Karpas-422 (cell line): ENCODE data around the gene PI4KB. TPM values are rescaled to one million over a fixed set of nuclear protein-coding genes. Genes with fewer than 3 reads are reported as not detected.
A peak's percentile ranks its signal among the peaks of the same experiment; 100 is the strongest.

Experiments used
- DNase-seq: peaks from one replicate; pipeline ENCODE4 v3.0.0-alpha.2; 2015
- H2AFZ ChIP-seq: fragments of 200-600 bp; sonication (generic); 2 replicates; pipeline ENCODE4 v1.6.1; 2014; ENCODE audit warnings: antibody characterized with exemption, low read length, mixed read lengths
- H3K27ac ChIP-seq: fragments of 200-600 bp; sonication (generic); 2 replicates; pipeline ENCODE4 v1.5.1; 2014; ENCODE audit warnings: mild to moderate bottlenecking, low read length, moderate library complexity
- H3K27me3 ChIP-seq: fragments of 200-600 bp; sonication (generic); 2 replicates; pipeline ENCODE4 v1.6.1; 2014; ENCODE audit warnings: low read length, mixed read lengths
- H3K36me3 ChIP-seq: fragments of 200-600 bp; sonication (generic); 2 replicates; pipeline ENCODE4 v1.6.1; 2014; ENCODE audit warnings: low read length, mixed read lengths; ENCODE audit not compliant: insufficient read depth
- H3K4me1 ChIP-seq: fragments of 200-600 bp; sonication (generic); 2 replicates; pipeline ENCODE4 v1.6.1; 2014; ENCODE audit warnings: mild to moderate bottlenecking, low read length, mixed read lengths
- H3K4me2 ChIP-seq: fragments of 200-600 bp; sonication (generic); 2 replicates; pipeline ENCODE4 v1.6.1; 2014; ENCODE audit warnings: low read length, low read depth, mild to moderate bottlenecking; ENCODE audit not compliant: poor library complexity, severe bottlenecking
- H3K4me3 ChIP-seq: fragments of 200-600 bp; sonication (generic); 2 replicates; pipeline ENCODE4 v1.5.1; 2014; ENCODE audit warnings: mild to moderate bottlenecking, antibody characterized with exemption, low read length, mixed read lengths
- H3K79me2 ChIP-seq: fragments of 200-600 bp; sonication (generic); 2 replicates; pipeline ENCODE4 v1.6.1; 2014; ENCODE audit warnings: mild to moderate bottlenecking, low read length, mixed read lengths
- H3K9ac ChIP-seq: fragments of 200-600 bp; sonication (generic); 2 replicates; pipeline ENCODE4 v1.6.0; 2014; ENCODE audit warnings: low read length
- H3K9me2 ChIP-seq: fragments of 200-600 bp; sonication (generic), shearing (Covaris generic); replicated peaks from 2 replicates; pipeline ENCODE4 v1.6.0; 2014; ENCODE audit warnings: mild to moderate bottlenecking, low read length, moderate library complexity; ENCODE audit not compliant: insufficient read depth
- H3K9me3 ChIP-seq: fragments of 300-700, 200-600 bp; sonication (generic); 2 replicates; pipeline ENCODE4 v1.6.1; 2014; ENCODE audit warnings: low read length, mixed read lengths
- H4K20me1 ChIP-seq: fragments of 200-600 bp; sonication (generic); 2 replicates; pipeline ENCODE4 v1.6.1; 2014; ENCODE audit warnings: mild to moderate bottlenecking, antibody characterized with exemption, low read length, low read depth; ENCODE audit not compliant: insufficient read depth
- total RNA-seq: library from RNA; depleted of rRNA; stranded (reverse); fragments of >200 nt; shearing (Covaris generic); gene quantifications from 2 replicates; pipeline ENCODE4 v1.2.3, GENCODE V29; 2014; ENCODE audit warnings: low replicate concordance

Gene PI4KB
- total RNA-seq, 1 experiment from 2014 or later: 29.4 TPM

DNA sequence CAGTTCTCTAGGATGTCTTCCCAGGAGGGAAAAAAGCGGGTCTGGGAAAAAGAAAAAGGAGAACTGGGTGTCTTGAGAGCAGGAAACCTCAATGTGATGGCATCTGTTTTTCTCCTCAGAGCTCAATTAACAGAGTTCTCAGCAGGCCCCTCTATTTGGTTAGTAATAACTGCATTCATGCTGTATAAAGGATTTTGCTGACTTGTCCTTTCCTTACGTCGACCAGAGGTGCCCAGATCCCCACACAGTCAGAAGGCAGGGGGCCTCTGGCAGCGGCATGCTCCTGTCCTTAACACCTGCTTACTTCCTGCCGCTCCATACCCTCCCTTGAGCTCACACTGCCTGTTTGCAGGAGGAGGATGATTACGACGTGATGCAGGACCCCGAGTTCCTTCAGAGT is 60.4 kb downstream of the PI4KB start:
- DNase-seq: no peak
- H3K27ac ChIP-seq: no peak overlapping the region
- H3K36me3 ChIP-seq: peaks cover 24% of the 10 kb centered on the region
- H3K9ac ChIP-seq: no peak overlapping the region
- no peaks in the 10 kb centered on the region for H4K20me1 ChIP-seq
- no peaks in the 10 kb centered on the region for H3K9me2 ChIP-seq
- no peaks in the 10 kb centered on the region for H3K27me3 ChIP-seq
- no peak overlapping the region for H3K4me2 ChIP-seq
- no peak overlapping the region for H2AFZ ChIP-seq
- H3K4me3 ChIP-seq: no peak overlapping the region
- no peaks in the 10 kb centered on the region for H3K4me1 ChIP-seq
- H3K79me2 ChIP-seq: peaks cover 4% of the 10 kb centered on the region
- H3K9me3 ChIP-seq: no peaks in the 10 kb centered on the region

DNA sequence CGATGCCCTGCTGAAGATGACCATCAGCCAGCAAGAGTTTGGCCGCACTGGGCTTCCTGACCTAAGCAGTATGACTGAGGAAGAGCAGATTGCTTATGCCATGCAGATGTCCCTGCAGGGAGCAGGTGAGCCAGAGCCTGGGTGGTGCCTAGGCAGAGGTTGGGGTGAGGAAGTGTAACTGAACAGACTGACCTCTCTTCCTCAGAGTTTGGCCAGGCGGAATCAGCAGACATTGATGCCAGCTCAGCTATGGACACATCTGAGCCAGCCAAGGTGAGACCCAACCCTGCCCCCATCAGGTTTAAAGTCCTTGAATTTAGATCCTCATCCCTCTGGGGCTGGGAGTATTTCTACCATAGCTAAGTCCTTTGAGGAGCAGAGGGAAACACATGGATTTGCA is 60.9 kb downstream of the PI4KB start:
- Histone ChIP-seq H3K36me3 (peaks cover 24% of the 10 kb centered on the region), H3K9me3 (no peaks in the 10 kb centered on the region), H3K4me2 (no peak overlapping the region), H3K9ac (no peak overlapping the region), H3K27ac (no peak overlapping the region), H3K27me3 (no peaks in the 10 kb centered on the region), H4K20me1 (no peaks in the 10 kb centered on the region), H3K9me2 (no peaks in the 10 kb centered on the region), H3K4me1 (no peaks in the 10 kb centered on the region), H2AFZ (no peak overlapping the region), H3K79me2 (peaks cover 9% of the 10 kb centered on the region), H3K4me3 (no peak overlapping the region)
- DNase-seq: no peak

DNA sequence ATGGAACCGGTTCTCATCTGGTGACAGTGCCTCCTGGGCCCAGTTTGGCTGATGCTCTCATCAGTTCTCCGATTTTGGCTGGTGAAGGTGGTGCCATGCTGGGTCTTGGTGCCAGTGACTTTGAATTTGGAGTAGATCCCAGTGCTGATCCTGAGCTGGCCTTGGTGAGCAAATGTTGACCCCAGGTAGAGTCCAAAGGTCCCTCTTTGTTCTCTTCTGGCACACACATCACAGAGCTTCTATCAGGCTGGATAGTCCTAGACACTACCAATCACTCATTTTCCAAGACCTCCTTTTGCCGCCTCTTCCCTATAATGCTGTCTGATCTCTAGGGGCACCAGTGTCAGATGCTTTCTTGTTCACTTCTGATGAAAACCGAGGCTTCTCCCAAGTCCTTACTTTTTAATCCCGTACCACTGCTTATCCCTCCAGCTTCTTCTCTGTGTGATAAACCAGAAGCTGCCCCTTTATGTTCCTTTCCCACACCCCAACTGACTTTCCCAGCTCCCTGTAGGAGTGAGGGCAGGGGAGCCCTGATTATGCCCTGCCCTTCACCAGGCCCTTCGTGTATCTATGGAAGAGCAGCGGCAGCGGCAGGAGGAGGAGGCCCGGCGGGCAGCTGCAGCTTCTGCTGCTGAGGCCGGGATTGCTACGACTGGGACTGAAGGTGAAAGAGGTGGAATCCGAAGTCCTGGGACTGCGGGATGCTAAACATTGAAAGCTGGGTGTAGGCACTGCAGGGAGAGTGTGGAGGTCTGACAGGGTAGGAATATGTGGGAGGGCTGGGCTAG is 61.6 kb downstream of the PI4KB start:
- Histone ChIP-seq H3K27me3 (no peaks in the 10 kb centered on the region), H4K20me1 (no peaks in the 10 kb centered on the region), H3K79me2 (peaks cover 11% of the 10 kb centered on the region), H3K36me3 (peaks cover 24% of the 10 kb centered on the region), H2AFZ (no peak overlapping the region), H3K27ac (no peak overlapping the region), H3K9me3 (no peaks in the 10 kb centered on the region), H3K4me3 (no peak overlapping the region), H3K9me2 (no peaks in the 10 kb centered on the region), H3K9ac (no peak overlapping the region), H3K4me1 (no peaks in the 10 kb centered on the region), H3K4me2 (no peak overlapping the region)
- no peak for DNase-seq

DNA sequence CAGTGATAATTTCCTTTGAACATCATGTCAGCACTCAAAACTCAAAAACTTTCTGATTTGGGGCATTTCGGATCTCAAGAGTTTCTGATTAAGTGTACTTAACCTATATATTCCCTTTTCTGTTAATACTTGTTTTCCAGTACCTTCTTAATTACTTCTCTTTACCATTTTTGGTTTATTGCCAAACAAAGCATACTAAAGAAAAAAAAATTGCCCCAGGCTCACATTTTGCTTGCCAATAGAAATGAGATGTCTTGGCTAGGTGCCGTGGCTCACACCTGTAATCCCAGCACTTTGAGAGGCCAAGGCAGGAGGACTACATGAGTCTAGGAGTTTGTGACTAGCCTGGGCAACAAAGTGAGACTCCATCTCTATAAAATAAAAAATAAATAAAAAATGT is 67.9 kb downstream of the PI4KB start:
- Histone ChIP-seq H3K9me3 (no peaks in the 10 kb centered on the region), H3K4me3 (no peak overlapping the region), H3K9me2 (no peaks in the 10 kb centered on the region), H3K4me1 (peaks cover 6% of the 10 kb centered on the region), H3K4me2 (no peak overlapping the region), H3K27ac (no peak overlapping the region), H2AFZ (no peak overlapping the region), H3K36me3 (peaks cover 10% of the 10 kb centered on the region; the same call in 1 of the 2 replicates), H3K79me2 (peaks cover 67% of the 10 kb centered on the region), H4K20me1 (no peaks in the 10 kb centered on the region; the same call in 1 of the 2 replicates), H3K9ac (no peak overlapping the region), H3K27me3 (no peaks in the 10 kb centered on the region)
- no peak for DNase-seq

DNA sequence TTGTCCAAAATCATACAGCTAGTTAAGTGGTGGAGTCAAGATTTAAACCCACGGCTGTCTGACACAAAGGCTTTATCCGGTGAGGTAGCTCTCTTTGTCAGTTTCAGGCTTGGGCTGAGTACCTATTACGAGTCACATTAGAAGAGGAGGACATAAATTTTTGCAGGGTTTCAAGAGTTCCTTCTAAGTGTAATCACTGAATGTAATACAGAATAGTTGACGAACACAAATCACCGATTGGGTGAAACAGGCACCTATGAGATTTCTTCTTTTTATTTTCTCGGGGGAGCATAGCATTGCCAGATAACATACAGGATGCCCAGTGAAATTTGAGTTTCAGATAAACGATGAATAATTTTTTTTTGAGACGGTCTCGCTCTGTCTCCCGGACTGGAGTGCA is 71.8 kb downstream of the PI4KB start:
- peak; percentile 73 for DNase-seq
- peak overlapping the region; percentile 85 for H3K4me3 ChIP-seq
- peak overlapping the region; percentile 86 for H3K4me2 ChIP-seq
- no peaks in the 10 kb centered on the region for H3K27me3 ChIP-seq
- peaks cover 55% of the 10 kb centered on the region for H3K79me2 ChIP-seq
- no peaks in the 10 kb centered on the region for H3K9me2 ChIP-seq
- peak overlapping the region; percentile 73 for H3K27ac ChIP-seq
- no peaks in the 10 kb centered on the region for H3K9me3 ChIP-seq
- no peaks in the 10 kb centered on the region; the same call in 1 of the 2 replicates for H4K20me1 ChIP-seq
- peak overlapping the region; percentile 83 for H3K9ac ChIP-seq
- H3K36me3 ChIP-seq: peaks cover 1% of the 10 kb centered on the region; the same call in 1 of the 2 replicates
- no peak overlapping the region for H2AFZ ChIP-seq
- peaks cover 8% of the 10 kb centered on the region for H3K4me1 ChIP-seq

DNA sequence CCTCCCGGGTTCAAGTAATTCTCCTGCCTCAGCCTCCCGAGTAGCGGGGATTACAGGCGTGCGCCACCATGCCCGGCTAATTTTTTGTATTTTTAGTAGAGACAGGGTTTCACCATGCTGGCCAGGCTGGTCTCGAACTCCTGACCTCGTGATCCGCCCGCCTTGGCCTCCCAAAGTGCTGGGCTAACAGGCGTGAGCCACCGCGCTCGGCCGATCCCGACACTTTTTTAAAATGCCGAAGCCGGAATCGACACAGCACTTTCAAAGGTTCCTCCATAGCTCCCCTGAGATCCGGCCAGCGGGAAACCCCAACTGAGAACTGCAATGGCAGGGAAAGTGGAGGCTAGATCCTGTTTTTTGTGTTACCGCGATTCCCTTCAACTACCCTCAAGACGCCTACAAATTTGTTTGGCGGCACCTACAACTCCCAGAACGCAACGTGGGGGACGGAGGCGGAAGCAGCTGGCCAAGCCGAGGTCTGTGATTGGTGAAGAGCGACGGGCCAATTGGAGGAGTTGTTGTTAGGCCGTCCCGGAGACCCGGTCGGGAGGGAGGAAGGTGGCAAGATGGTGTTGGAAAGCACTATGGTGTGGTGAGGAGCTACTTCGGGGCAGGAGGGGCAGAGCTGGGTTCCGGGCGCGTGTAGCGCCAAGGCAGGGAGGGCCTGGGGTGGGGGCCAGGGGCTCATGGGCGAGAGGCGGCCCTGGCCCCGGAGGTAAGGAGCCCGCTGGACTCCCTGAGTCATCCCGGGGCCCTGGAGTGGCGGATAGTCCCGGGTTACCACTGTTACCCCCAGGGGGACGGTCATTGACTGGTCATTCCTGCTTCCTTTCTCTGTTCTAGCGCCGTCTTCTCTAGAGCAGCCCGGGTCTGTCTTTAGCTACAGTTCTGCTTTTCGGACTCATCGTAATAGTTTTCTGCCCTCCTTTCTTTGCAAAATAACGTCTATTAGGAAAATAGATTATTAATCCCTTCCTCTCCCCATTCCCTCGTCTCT is 72.7 kb downstream of the PI4KB start, which contains the start of gene PSMD4:
Gene PSMD4 (plus strand): TSS at position 518 of the 997 bp plus-strand sequence. CDS start 49 bp downstream, at position 567.
- Histone ChIP-seq H3K4me1 (peaks cover 8% of the 10 kb centered on the region), H2AFZ (peak within 1 kb of the TSS; percentile 68; the same call in 1 of the 2 replicates), H3K79me2 (peaks cover 47% of the 10 kb centered on the region), H3K27me3 (no peaks in the 10 kb centered on the region), H3K36me3 (peaks cover 4% of the 10 kb centered on the region; the same call in 1 of the 2 replicates), H3K4me3 (peak within 1 kb of the TSS; percentile 85), H3K9ac (peak within 1 kb of the TSS; percentile 83), H3K27ac (peak within 1 kb of the TSS; percentile 73), H3K4me2 (peak within 1 kb of the TSS; percentile 86), H3K9me3 (no peaks in the 10 kb centered on the region), H3K9me2 (no peaks in the 10 kb centered on the region), H4K20me1 (no peaks in the 10 kb centered on the region; the same call in 1 of the 2 replicates)
- DNase-seq: peak; percentile 99

DNA sequence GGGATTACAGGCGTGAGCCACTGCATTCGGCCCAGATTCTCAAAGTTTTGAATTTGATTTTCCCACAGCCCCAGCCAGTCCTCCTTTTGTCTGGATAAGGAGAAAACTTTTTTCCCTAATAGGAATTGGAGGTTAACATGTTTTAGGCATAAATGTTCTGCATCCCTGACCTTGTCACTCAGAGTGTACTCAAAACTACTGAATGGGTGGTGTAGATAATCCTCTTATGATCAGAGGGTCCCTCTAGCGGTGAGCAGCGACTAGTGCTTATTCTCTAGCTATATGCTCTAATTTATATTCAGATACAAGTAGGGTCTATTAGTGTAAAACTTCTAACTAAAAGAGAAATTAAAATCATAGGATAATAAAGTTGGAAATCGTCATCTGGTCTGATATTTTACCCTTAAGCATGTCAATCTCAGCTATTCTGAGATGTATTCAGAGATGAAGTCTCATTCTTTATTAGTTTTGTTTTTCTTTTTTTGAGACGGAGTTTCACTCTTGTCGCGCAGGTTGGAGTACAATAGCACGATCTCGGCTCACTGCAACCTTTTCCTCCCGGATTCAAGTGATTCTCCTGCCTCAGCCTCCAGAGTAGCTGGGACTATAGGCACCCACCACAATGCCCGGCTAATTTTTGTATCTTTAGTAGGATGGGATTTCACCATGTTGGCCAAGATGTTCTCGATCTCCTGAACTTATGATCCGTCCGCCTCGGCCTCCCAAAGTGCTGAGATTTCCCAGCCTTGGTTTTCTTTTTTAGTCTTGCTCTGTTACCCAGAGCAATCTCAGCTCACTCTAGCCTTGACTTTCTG is 75.4 kb downstream of the PI4KB start:
- no peaks in the 10 kb centered on the region for H3K9me2 ChIP-seq
- H4K20me1 ChIP-seq: no peaks in the 10 kb centered on the region; the same call in 1 of the 2 replicates
- no peaks in the 10 kb centered on the region for H3K27me3 ChIP-seq
- peaks cover 8% of the 10 kb centered on the region for H3K4me1 ChIP-seq
- no peak overlapping the region for H3K9ac ChIP-seq
- H3K36me3 ChIP-seq: peaks cover 19% of the 10 kb centered on the region; the same call in 1 of the 2 replicates
- no peak overlapping the region for H3K4me3 ChIP-seq
- H3K9me3 ChIP-seq: no peaks in the 10 kb centered on the region
- no peak overlapping the region for H2AFZ ChIP-seq
- no peak overlapping the region for H3K27ac ChIP-seq
- no peak overlapping the region for H3K4me2 ChIP-seq
- peak; percentile 93 for DNase-seq
- H3K79me2 ChIP-seq: peaks cover 22% of the 10 kb centered on the region
